Coronary artery (tissue), 2 donors: Measurements from ENCODE around the gene CA11.
A peak's percentile ranks its signal among the peaks of the same experiment; 100 is the strongest.
"Not testable (repeated sequence)": the region's sequence is repeated elsewhere in the genome, so short reads cannot be mapped to it uniquely, and the experiment has no call there.

ENCODE experiments used
- DNase-seq: peaks from one replicate; pipeline ENCODE4 v3.0.0-alpha.2; 2017; ENCODE audit warnings: low spot score
- H3K27ac ChIP-seq, 2 donors: fragments of 200-600 bp; sonication (generic); one replicate each; pipeline ENCODE4 v1.5.1; 2016 to 2019
- H3K4me3 ChIP-seq: fragments of 200-600 bp; sonication (generic); 2 replicates; pipeline ENCODE4 v1.5.1; 2016; ENCODE audit warnings: mild to moderate bottlenecking, moderate library complexity
- CTCF ChIP-seq: fragments of 200-600 bp; sonication (generic); IDR thresholded peaks from one replicate; pipeline ENCODE4 v1.5.1; 2019; ENCODE audit warnings: antibody characterized with exemption

Gene CA11

GRCh38 chr19:48635966-48636858, 9.8 kb downstream of the CA11 start:
- H3K27ac ChIP-seq = peak overlapping the region; percentile 88 to 95
- no peak for TF ChIP-seq CTCF
- peak overlapping the region; percentile 80 for H3K4me3 ChIP-seq
- no peak for DNase-seq

- DNase-seq = peak; percentile 81
- H3K27ac ChIP-seq = peak overlapping the region; percentile 88 to 95
- no peak for TF ChIP-seq CTCF
- peak overlapping the region; percentile 80 for H3K4me3 ChIP-seq
These were observed 10.6 kb downstream of the CA11 start for GRCh38 chr19:48635263-48635965.

- Histone ChIP-seq H3K4me3 (peak overlapping the region; percentile 80), H3K27ac (peak overlapping the region; percentile 88 to 95)
- TF ChIP-seq CTCF = no peak
- DNase-seq = peak; percentile 97
These were observed 11.3 kb downstream of the CA11 start for GRCh38 chr19:48634424-48635262.

- H3K4me3 ChIP-seq = peak overlapping the region; percentile 80
- TF ChIP-seq CTCF = no peak
- no peak for DNase-seq
- peak overlapping the region; percentile 88 to 95 for H3K27ac ChIP-seq
These were observed 12.0 kb downstream of the CA11 start for GRCh38 chr19:48634036-48634342.

GRCh38 chr19:48633148-48634035, 12.6 kb downstream of the CA11 start:
- no peak for DNase-seq
- H3K4me3 ChIP-seq = peak overlapping the region; percentile 80
- no peak for TF ChIP-seq CTCF
- H3K27ac ChIP-seq = peak overlapping the region; percentile 88 to 95

GRCh38 chr19:48632692-48633147, 13.3 kb downstream of the CA11 start:
- DNase-seq = no peak
- H3K27ac ChIP-seq = peak overlapping the region; percentile 88 to 95

GRCh38 chr19:48632286-48632685, 13.7 kb downstream of the CA11 start:
- peak overlapping the region in 1 of 2 donors; percentile 88 for H3K27ac ChIP-seq

More at GRCh38 chr19:48632692-48633147, 13.3 kb downstream of the CA11 start:
- H3K4me3 ChIP-seq = no peak overlapping the region
- TF ChIP-seq CTCF = no peak

More at GRCh38 chr19:48632286-48632685, 13.7 kb downstream of the CA11 start:
- not testable (repeated sequence) for H3K4me3 ChIP-seq, DNase-seq
